Thyroid gland (tissue), 4 donors: ENCODE results near the gene NFYB. TPM values are rescaled to one million over a fixed set of nuclear protein-coding genes. Genes with fewer than 3 reads are reported as not detected.

Experiments used
- DNase-seq, 2 donors: peaks; one replicate each; pipeline ENCODE4 v3.0.0-alpha.2; 2019
- H3K27ac ChIP-seq, 3 donors: fragments of 200-600 bp; sonication (generic); 1 replicate in 2 of 3; 2 replicates in 1 of 3; pipeline ENCODE4 v1.5.1; 2016 to 2019; ENCODE audit warnings: mild to moderate bottlenecking in 1 of 3, moderate library complexity in 1 of 3
- H3K27me3 ChIP-seq: fragments of 200-600 bp; sonication (generic); one replicate; pipeline ENCODE4 v1.5.1; 2019
- H3K36me3 ChIP-seq, 2 donors: fragments of 200-600 bp; sonication (generic); one replicate each; pipeline ENCODE4 v1.5.1; 2016 to 2019
- H3K4me1 ChIP-seq, 2 donors: fragments of 200-600 bp; sonication (generic); one replicate each; pipeline ENCODE4 v1.5.1; 2017 to 2019
- H3K4me3 ChIP-seq, 3 donors: fragments of 200-600 bp; sonication (generic); replicated peaks in 1 of 3; 1 replicate in 2 of 3; 2 replicates in 1 of 3; pipeline ENCODE4 v1.5.1; 2016; ENCODE audit warnings: mild to moderate bottlenecking in 1 of 3
- H3K9me3 ChIP-seq: fragments of 200-600 bp; sonication (generic); one replicate; pipeline ENCODE4 v1.5.1; 2017
- POLR2A ChIP-seq, 2 donors: fragments of 450-650 bp; IDR thresholded peaks; one replicate each; pipeline ENCODE4 v1.6.1; 2017; ENCODE audit warnings: antibody characterized with exemption in 2 of 2, mild to moderate bottlenecking in 2 of 2, moderate library complexity in 1 of 2
- WGBS, 2 donors: methylation state at CpG; one replicate each; pipeline ENCODE4 v1.1.5; 2017; 5-methylcytosine and 5-hydroxymethylcytosine counted together
- intact Hi-C: fragments of 100-400 bp; cut with DNase I; formaldehyde crosslinking; loops from one replicate; pipeline ENCODE4 v1.15.1; 2023
- small RNA-seq: library from RNA; depleted of rRNA; stranded (forward); fragments of <200 nt; gene quantifications from one replicate; pipeline ENCODE3, GENCODE V24; 2016
- total RNA-seq, 4 donors: library from RNA; depleted of rRNA; stranded (reverse); fragments of >200 nt; gene quantifications; one replicate each; pipeline ENCODE4 v1.2.3, GENCODE V29; 2016
- TF ChIP-seq, protein P1 (sequence below), 6 experiments: fragments of 200-600 bp in 3 of 6; fragments of 450-650 bp in 3 of 6; sonication (generic) in 3 of 6; IDR thresholded peaks; one replicate each; pipeline ENCODE4 v1.5.1; 2016 to 2019; ENCODE audit warnings: antibody characterized with exemption in 6 of 6, mild to moderate bottlenecking in 2 of 6, inconsistent platforms in 1 of 6, moderate library complexity in 1 of 6

Gene NFYB
- total RNA-seq, 4 donors from 2014 or later, result 24.7 to 53.1 (median 37.1) TPM

DNA sequence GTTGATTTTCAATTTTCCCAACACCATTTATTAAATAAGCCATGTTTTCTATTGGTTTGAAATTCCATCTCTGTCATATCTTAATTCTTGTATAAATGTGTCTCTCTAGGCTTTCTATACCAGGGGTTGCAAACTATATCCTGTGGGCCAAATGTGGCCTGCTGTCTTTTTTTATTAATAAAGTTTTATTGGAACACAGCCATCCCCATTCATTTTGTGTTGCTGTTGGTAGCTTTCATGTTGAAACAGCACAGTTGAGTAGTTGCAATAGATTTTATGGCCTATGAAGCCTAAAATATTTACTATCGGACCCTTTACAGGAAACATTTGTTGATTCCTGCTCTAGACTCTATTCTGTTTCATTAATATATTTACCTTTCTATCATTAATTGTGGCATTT, 64.3 kb downstream of the NFYB start:
- intact Hi-C loops, result no loop called here
- H3K4me1 ChIP-seq, result no peaks in the 10 kb centered on the region
- peaks cover 0 to 9% of the 10 kb centered on the region in 2 donors for H3K36me3 ChIP-seq
- H3K27me3 ChIP-seq, result no peaks in the 10 kb centered on the region
- H3K4me3 ChIP-seq, result no peak overlapping the region
- H3K9me3 ChIP-seq, result no peaks in the 10 kb centered on the region
- no peak for TF ChIP-seq POLR2A (IDR thresholded peaks at IDR 0.05)
- TF ChIP-seq, protein P1, sequence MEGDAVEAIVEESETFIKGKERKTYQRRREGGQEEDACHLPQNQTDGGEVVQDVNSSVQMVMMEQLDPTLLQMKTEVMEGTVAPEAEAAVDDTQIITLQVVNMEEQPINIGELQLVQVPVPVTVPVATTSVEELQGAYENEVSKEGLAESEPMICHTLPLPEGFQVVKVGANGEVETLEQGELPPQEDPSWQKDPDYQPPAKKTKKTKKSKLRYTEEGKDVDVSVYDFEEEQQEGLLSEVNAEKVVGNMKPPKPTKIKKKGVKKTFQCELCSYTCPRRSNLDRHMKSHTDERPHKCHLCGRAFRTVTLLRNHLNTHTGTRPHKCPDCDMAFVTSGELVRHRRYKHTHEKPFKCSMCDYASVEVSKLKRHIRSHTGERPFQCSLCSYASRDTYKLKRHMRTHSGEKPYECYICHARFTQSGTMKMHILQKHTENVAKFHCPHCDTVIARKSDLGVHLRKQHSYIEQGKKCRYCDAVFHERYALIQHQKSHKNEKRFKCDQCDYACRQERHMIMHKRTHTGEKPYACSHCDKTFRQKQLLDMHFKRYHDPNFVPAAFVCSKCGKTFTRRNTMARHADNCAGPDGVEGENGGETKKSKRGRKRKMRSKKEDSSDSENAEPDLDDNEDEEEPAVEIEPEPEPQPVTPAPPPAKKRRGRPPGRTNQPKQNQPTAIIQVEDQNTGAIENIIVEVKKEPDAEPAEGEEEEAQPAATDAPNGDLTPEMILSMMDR (IDR thresholded peaks at IDR 0.05), result no peak
- 90 to 98% methylated on average over 1 of the region's 1 CpG for WGBS, 2 donors
- H3K27ac ChIP-seq, result no peak overlapping the region
- DNase-seq, result no peak

DNA sequence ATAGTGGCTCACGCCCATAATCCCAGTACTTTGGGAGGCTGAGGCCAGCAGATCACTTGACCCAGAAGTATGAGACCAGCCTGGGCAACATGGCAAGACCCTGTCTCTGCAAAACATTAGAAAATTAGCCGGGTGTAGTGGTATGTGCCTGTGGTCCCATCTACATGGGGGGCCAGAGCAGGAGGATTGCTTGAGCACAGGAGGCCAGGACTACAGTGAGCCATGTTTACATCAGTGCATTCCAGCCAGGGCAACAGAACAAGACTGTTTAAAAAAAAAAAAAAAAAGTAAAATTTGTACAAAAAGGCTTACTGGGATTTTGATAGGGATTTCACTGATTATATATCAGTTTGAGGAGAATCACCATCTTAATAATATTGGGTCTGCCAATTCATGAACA, 65.9 kb downstream of the NFYB start:
- TF ChIP-seq POLR2A (IDR thresholded peaks at IDR 0.05), result no peak
- TF ChIP-seq, protein P1 (IDR thresholded peaks at IDR 0.05), result no peak
- peaks cover 6 to 15% of the 10 kb centered on the region in 2 donors for H3K36me3 ChIP-seq

More for the DNA sequence above, 65.9 kb downstream of the NFYB start:
- intact Hi-C loops, result no loop called here
- DNase-seq, result no peak
- no peak overlapping the region for H3K27ac ChIP-seq
- 92 to 100% methylated on average over 2 of the region's 2 CpGs for WGBS, 2 donors
- no peaks in the 10 kb centered on the region for H3K4me1 ChIP-seq
- H3K27me3 ChIP-seq, result no peaks in the 10 kb centered on the region
- H3K9me3 ChIP-seq, result no peaks in the 10 kb centered on the region
- no peak overlapping the region for H3K4me3 ChIP-seq

Small RNAs within 50 kb of the gene (small RNA-seq; reads per million reads assigned to genes)
- not detected for gene RNA5SP370

Other genes with a start within 250 kb of the NFYB start
- gene HSP90B1, start 207.8 kb downstream of the NFYB start, total RNA-seq, result 1,000 to 10,000 TPM; 1,103 to 2,326 (median 1,708) TPM
- 10 to 100 TPM; 20.5 to 33.1 (median 28.2) TPM for gene TDG, start 172.3 kb downstream of the NFYB start, total RNA-seq
- gene GLT8D2, start 88.0 kb downstream of the NFYB start, total RNA-seq, result 10 to 100 TPM; 27.7 to 52.0 (median 34.3) TPM
- gene HCFC2, start 73.7 kb downstream of the NFYB start, total RNA-seq, result 10 to 100 TPM; 23.6 to 31.6 (median 27.1) TPM
- 100 to 1,000 TPM; 129 to 230 (median 199) TPM for gene TXNRD1, start 77.6 kb upstream of the NFYB start, total RNA-seq
- 10 to 100 TPM in 2 of 4 donors, 1 to 10 TPM in 2; 8.0 to 22.2 (median 9.8) TPM for gene EID3, start 165.5 kb upstream of the NFYB start, total RNA-seq